OCI-LY1 (cell line): ENCODE measurements around the gene ROPN1L.

Source experiments
- H2AFZ ChIP-seq: fragments of 200-600 bp; sonication (generic), shearing (Covaris generic); 2 replicates; pipeline ENCODE4 v1.6.0; 2014; ENCODE audit warnings: antibody characterized with exemption, mild to moderate bottlenecking, low read length
- H3F3A ChIP-seq: fragments of 200-600 bp; sonication (generic), shearing (Covaris generic); 2 replicates; pipeline ENCODE4 v1.6.0; 2014; ENCODE audit warnings: mild to moderate bottlenecking, antibody characterized with exemption, low read length, moderate library complexity; ENCODE audit not compliant: insufficient read depth
- H3K27ac ChIP-seq: fragments of 200-600 bp; sonication (generic); 2 replicates; pipeline ENCODE4 v1.5.1; 2014; ENCODE audit warnings: low read length, mixed run types, mild to moderate bottlenecking, low read depth; ENCODE audit not compliant: poor library complexity, severe bottlenecking
- H3K27me3 ChIP-seq: fragments of 200-600 bp; sonication (generic); 2 replicates; pipeline ENCODE4 v1.6.0; 2014; ENCODE audit warnings: antibody characterized with exemption, mild to moderate bottlenecking, low read length, moderate library complexity; ENCODE audit not compliant: insufficient read depth
- H3K36me3 ChIP-seq: fragments of 200-600 bp; sonication (generic); 2 replicates; pipeline ENCODE4 v1.6.1; 2014; ENCODE audit warnings: mild to moderate bottlenecking, antibody characterized with exemption, low read length, moderate library complexity, mixed read lengths; ENCODE audit not compliant: insufficient read depth
- H3K4me1 ChIP-seq: fragments of 200-600 bp; sonication (generic); 2 replicates; pipeline ENCODE4 v1.5.1; 2014; ENCODE audit warnings: mild to moderate bottlenecking, low read length, moderate library complexity; ENCODE audit not compliant: insufficient read depth, severe bottlenecking
- H3K4me2 ChIP-seq: fragments of 200-600 bp; sonication (generic), shearing (Covaris generic); 2 replicates; pipeline ENCODE4 v1.6.1; 2014; ENCODE audit warnings: low read length
- H3K4me3 ChIP-seq: fragments of 200-600 bp; sonication (generic); 2 replicates; pipeline ENCODE4 v1.5.1; 2014; ENCODE audit warnings: low read length, low read depth, mild to moderate bottlenecking, mixed read lengths; ENCODE audit not compliant: poor library complexity, severe bottlenecking
- H3K79me2 ChIP-seq: fragments of 200-600 bp; shearing (Covaris generic); 2 replicates; pipeline ENCODE4 v1.6.1; 2016; ENCODE audit warnings: mixed run types, low read length, mixed read lengths; ENCODE audit not compliant: insufficient read depth
- H3K9ac ChIP-seq: fragments of 200-600 bp; sonication (generic), shearing (Covaris generic); 2 replicates; pipeline ENCODE4 v1.6.1; 2014; ENCODE audit warnings: mild to moderate bottlenecking, low read length, mixed read lengths
- H3K9me2 ChIP-seq: fragments of 200-600 bp; sonication (generic), shearing (Covaris generic); 2 replicates; pipeline ENCODE4 v1.6.1; 2014; ENCODE audit warnings: low read depth, mild to moderate bottlenecking, low read length, mixed read lengths
- H3K9me3 ChIP-seq: fragments of 200-600 bp; shearing (Covaris generic); 2 replicates; pipeline ENCODE4 v1.6.1; 2014; ENCODE audit warnings: low read length, mixed read lengths
- H4K20me1 ChIP-seq: fragments of 200-600 bp; sonication (generic), shearing (Covaris generic); 2 replicates; pipeline ENCODE4 v1.6.0; 2016; ENCODE audit warnings: mild to moderate bottlenecking, low read length; ENCODE audit not compliant: insufficient read depth
- CTCF ChIP-seq: fragments of 200-600 bp; sonication (generic), shearing (Covaris generic); IDR thresholded peaks from 2 replicates; pipeline ENCODE4 v1.5.1; 2017; ENCODE audit warnings: mild to moderate bottlenecking, antibody characterized with exemption, low read length, moderate library complexity, mixed read lengths
- EZH2 ChIP-seq: fragments of 200-600 bp; sonication (generic), shearing (Covaris generic); IDR thresholded peaks from 2 replicates; pipeline ENCODE4 v1.8.0; 2017; ENCODE audit warnings: borderline replicate concordance, mixed run types, mild to moderate bottlenecking, antibody characterized with exemption, low read length, moderate library complexity, mixed read lengths

Gene ROPN1L

GRCh38 chr5:10477943-10478342 lies 36.3 kb downstream of the ROPN1L start:
- Histone ChIP-seq H3K27ac (no peak overlapping the region), H3F3A (no peaks in the 10 kb centered on the region), H2AFZ (no peak overlapping the region), H3K9me2 (no peaks in the 10 kb centered on the region), H3K4me3 (no peak overlapping the region), H3K4me2 (no peak overlapping the region), H4K20me1 (no peaks in the 10 kb centered on the region), H3K4me1 (no peaks in the 10 kb centered on the region), H3K36me3 (no peaks in the 10 kb centered on the region), H3K9me3 (no peaks in the 10 kb centered on the region), H3K79me2 (no peaks in the 10 kb centered on the region), H3K27me3 (peaks cover 16% of the 10 kb centered on the region; the same call in 1 of the 2 replicates), H3K9ac (no peak overlapping the region)
- no peak for TF ChIP-seq EZH2

GRCh38 chr5:10478436-10478835 lies 36.8 kb downstream of the ROPN1L start:
- Histone ChIP-seq H3K27me3 (peaks cover 16% of the 10 kb centered on the region; the same call in 1 of the 2 replicates), H3K9me2 (no peaks in the 10 kb centered on the region), H2AFZ (no peak overlapping the region), H3F3A (no peaks in the 10 kb centered on the region), H3K4me2 (no peak overlapping the region), H3K9ac (no peak overlapping the region), H3K9me3 (no peaks in the 10 kb centered on the region), H3K4me1 (no peaks in the 10 kb centered on the region), H3K79me2 (no peaks in the 10 kb centered on the region), H4K20me1 (no peaks in the 10 kb centered on the region), H3K4me3 (no peak overlapping the region), H3K36me3 (no peaks in the 10 kb centered on the region), H3K27ac (no peak overlapping the region)
- no peak for TF ChIP-seq EZH2
- TF ChIP-seq CTCF, result no peak

GRCh38 chr5:10479154-10479721 lies 37.6 kb downstream of the ROPN1L start:
- H3K4me1 ChIP-seq, result no peaks in the 10 kb centered on the region
- H3K4me2 ChIP-seq, result no peak overlapping the region
- no peak overlapping the region for H3K9ac ChIP-seq

More at GRCh38 chr5:10479154-10479721, 37.6 kb downstream of the ROPN1L start:
- H3K9me2 ChIP-seq, result no peaks in the 10 kb centered on the region
- no peaks in the 10 kb centered on the region for H3K79me2 ChIP-seq
- TF ChIP-seq CTCF (no peak), EZH2 (no peak)
- H2AFZ ChIP-seq, result no peak overlapping the region
- H3F3A ChIP-seq, result no peaks in the 10 kb centered on the region
- H3K27me3 ChIP-seq, result peaks cover 16% of the 10 kb centered on the region; the same call in 1 of the 2 replicates
- no peaks in the 10 kb centered on the region for H3K9me3 ChIP-seq
- no peak overlapping the region for H3K4me3 ChIP-seq
- H4K20me1 ChIP-seq, result no peaks in the 10 kb centered on the region
- H3K27ac ChIP-seq, result no peak overlapping the region
- H3K36me3 ChIP-seq, result no peaks in the 10 kb centered on the region
